ENCODE measurements around the gene TRIM26.
"Not testable (repeated sequence)": the region's sequence is repeated elsewhere in the genome, so short reads cannot be mapped to it uniquely, and the experiment has no call there.

Gene TRIM26

DNA sequence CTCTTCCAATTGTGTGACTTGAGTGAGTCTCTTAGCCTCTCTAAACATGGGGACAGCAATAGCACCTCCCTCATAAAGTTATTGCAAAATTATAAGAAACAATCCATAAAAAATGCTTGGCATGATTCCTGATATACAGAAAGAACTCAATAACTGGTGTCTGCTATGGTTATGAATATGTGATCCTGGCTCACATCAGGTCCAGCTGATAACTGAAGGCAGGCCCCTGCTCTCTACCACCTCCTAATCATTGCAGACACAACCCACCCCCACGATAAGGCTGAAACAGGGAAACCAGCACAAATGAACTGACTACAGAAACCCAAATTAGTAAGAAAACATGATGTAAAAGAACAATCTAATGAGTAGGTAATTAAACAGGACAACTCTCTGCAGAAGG lies 44.5 kb downstream of the TRIM26 start:
- Histone ChIP-seq H3K36me3 (ENCODE audit: insufficient read depth, low read length) (no peaks in the 10 kb centered on the region), H3K4me1 (ENCODE audit: insufficient read depth, low read length) (peaks cover 3% of the 10 kb centered on the region; the same call in 1 of the 2 replicates), H3K4me3 (ENCODE audit: low read length) (no peak overlapping the region), H3K27me3 (ENCODE audit: insufficient read depth, low read length) (peaks cover 54% of the 10 kb centered on the region), H3K27ac (ENCODE audit: low read depth, low read length) (no peak overlapping the region), H3K9ac (ENCODE audit: low read depth, low read length) (no peak overlapping the region), H3K9me3 (ENCODE audit: insufficient read depth, low read depth, low read length) (no peaks in the 10 kb centered on the region)
- WGBS = 80% methylated on average over 1 of the region's 1 CpG

DNA sequence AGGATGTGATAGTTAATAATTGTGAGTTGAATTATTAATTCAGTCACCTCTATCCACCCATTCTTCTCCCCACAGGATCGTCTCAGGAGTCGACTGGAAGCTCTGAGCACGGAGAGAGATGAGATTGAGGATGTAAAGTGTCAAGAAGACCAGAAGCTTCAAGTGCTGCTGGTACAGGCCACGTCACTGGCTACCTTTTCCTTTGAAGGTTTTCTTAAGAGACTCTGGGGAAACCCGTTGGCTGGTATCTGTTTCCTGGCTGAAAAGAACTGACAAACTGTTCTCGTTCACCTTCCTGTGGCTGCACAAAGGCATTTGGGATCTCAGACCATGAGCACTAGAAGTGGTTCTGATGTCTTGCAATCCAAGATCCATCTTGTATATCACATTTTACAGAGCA lies 46.1 kb downstream of the TRIM26 start:
- no peak overlapping the region for H3K9ac ChIP-seq (ENCODE audit: low read depth, low read length)
- H3K27ac ChIP-seq (ENCODE audit: low read depth, low read length) = no peak overlapping the region
- H3K27me3 ChIP-seq (ENCODE audit: insufficient read depth, low read length) = peaks cover 40% of the 10 kb centered on the region
- 84% methylated on average over 6 of the region's 6 CpGs for WGBS
- H3K9me3 ChIP-seq (ENCODE audit: insufficient read depth, low read depth, low read length) = no peaks in the 10 kb centered on the region
- no peaks in the 10 kb centered on the region for H3K36me3 ChIP-seq (ENCODE audit: insufficient read depth, low read length)
- no peak overlapping the region for H3K4me3 ChIP-seq (ENCODE audit: low read length)
- 0 out of 2 replicates have a peak, but pooled peaks cover 3% of the 10 kb centered on the region for H3K4me1 ChIP-seq (ENCODE audit: insufficient read depth, low read length)

DNA sequence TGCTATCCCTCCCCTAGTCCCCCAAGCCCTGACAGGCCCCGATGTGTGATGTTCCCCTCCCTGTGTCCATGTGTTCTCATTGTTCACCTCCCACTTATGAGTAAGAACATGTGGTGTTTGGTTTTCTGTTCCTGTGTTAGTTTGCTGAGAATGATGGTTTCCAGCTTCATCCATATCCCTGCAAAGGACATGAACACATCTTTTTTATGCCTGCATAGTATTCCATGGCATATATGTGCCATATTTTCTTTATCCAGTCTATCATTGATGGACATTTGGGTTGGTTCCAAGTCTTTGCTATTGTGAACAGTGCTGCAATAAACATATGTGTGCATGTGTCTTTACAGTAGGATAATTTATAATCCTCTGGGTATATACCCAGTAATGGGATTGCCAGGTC lies 48.0 kb downstream of the TRIM26 start:
- H3K9me3 ChIP-seq (ENCODE audit: insufficient read depth, low read depth, low read length); H3K27ac ChIP-seq (ENCODE audit: low read depth, low read length); H3K4me1 ChIP-seq (ENCODE audit: insufficient read depth, low read length); H3K9ac ChIP-seq (ENCODE audit: low read depth, low read length); H3K4me3 ChIP-seq (ENCODE audit: low read length); H3K36me3 ChIP-seq (ENCODE audit: insufficient read depth, low read length): not testable (repeated sequence)
- WGBS = 100% methylated on average over 1 of the region's 1 CpG
- H3K27me3 ChIP-seq (ENCODE audit: insufficient read depth, low read length) = peaks cover 21% of the 10 kb centered on the region

DNA sequence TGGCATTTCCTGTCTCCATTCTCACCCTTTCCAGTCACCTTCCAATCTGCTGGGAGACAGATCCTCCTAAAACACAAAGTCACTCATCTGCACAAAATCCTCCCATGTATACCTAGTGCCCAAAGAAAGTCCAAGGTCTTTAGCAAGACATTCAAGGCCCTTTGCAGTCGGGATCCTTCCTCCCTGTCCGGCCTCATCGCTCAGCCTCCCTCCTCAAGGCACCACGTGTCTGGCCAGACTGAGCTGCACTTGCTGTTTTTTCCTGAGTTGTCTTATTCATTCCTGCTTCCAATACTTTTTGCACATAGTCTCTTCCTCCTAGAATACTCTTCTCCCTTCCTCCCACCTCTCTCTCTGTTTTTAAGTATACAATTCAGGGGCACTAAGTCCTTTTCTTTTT lies 48.5 kb downstream of the TRIM26 start:
- Histone ChIP-seq H3K9ac (ENCODE audit: low read depth, low read length) (no peak overlapping the region), H3K9me3 (ENCODE audit: insufficient read depth, low read depth, low read length) (no peaks in the 10 kb centered on the region), H3K27ac (ENCODE audit: low read depth, low read length) (no peak overlapping the region), H3K36me3 (ENCODE audit: insufficient read depth, low read length) (no peaks in the 10 kb centered on the region), H3K4me3 (ENCODE audit: low read length) (no peak overlapping the region), H3K27me3 (ENCODE audit: insufficient read depth, low read length) (peaks cover 20% of the 10 kb centered on the region), H3K4me1 (ENCODE audit: insufficient read depth, low read length) (0 out of 2 replicates have a peak, but pooled peaks cover 2% of the 10 kb centered on the region)
- WGBS = 87% methylated on average over 4 of the region's 4 CpGs

DNA sequence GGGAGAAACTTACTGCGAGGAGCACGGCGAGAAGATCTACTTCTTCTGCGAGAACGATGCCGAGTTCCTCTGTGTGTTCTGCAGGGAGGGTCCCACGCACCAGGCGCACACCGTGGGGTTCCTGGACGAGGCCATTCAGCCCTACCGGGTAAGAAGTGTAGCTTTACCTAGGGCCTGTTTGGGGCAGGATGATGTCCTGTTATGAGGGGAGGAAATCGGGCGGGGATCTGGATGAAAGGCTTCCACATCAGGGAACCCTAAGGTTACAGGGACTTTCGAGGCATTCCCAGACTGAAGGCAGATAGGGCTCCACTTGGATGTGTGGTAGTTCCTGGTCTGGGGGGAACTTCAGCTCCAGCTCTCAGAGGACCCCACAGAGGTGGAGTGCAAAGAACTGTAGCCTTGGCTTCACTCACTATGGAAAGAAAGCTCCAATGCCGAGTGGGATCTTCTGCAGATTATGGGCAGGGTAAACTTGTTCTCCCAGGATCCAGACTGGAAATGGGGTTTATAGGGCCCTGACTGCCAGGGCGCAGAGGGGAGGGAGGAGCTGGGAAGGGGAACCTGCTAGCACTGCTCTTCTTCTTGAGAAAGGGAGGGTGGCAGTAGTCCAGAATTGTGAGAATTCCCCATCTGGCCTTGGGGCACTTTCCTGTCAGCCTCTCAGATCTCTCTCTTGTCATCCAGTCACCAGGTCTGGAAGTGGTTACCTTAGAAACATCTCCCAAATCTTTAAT lies 49.1 kb downstream of the TRIM26 start:
- H3K36me3 ChIP-seq (ENCODE audit: insufficient read depth, low read length) = no peaks in the 10 kb centered on the region
- no peaks in the 10 kb centered on the region for H3K4me1 ChIP-seq (ENCODE audit: insufficient read depth, low read length)
- H3K27me3 ChIP-seq (ENCODE audit: insufficient read depth, low read length) = peaks cover 23% of the 10 kb centered on the region
- no peak overlapping the region for H3K9ac ChIP-seq (ENCODE audit: low read depth, low read length)
- H3K9me3 ChIP-seq (ENCODE audit: insufficient read depth, low read depth, low read length) = no peaks in the 10 kb centered on the region
- H3K4me3 ChIP-seq (ENCODE audit: low read length) = no peak overlapping the region
- 93% methylated on average over 16 of the region's 16 CpGs for WGBS
- no peak overlapping the region for H3K27ac ChIP-seq (ENCODE audit: low read depth, low read length)

DNA sequence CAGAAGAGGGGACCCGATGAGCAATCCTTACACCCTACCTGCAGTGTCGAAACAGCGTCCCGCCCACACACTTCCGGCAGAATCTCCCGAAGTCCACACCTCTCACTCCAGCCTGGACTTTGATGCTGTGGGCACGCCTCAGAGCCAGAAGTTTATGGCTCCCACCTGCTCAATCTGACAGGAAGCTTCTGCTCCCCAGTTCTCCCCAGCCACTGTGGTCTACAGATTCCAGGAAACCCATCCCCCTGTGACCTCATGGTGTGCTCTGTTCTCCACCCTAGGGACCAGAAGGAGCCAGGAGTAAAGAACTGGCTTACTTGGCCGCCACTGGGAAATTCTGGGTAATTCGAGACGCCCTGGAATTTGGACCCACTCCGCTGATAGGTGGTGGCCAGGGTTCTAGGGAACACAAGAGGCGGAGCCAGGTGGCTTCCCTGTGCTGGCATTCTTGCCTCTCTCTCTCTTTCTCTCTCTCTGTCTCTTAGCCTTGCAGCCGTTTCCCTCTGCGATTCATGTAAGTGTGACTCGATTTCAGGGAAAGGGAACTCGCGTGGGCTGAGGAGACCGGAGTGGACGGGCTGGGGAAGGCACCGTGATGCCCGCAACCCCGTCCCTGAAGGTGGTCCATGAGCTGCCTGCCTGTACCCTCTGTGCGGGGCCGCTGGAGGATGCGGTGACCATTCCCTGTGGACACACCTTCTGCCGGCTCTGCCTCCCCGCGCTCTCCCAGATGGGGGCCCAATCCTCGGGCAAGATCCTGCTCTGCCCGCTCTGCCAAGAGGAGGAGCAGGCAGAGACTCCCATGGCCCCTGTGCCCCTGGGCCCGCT lies 49.9 kb downstream of the TRIM26 start, which contains the start of gene TRIM15:
TSS of gene TRIM15 (plus strand) at position 457 of the 828 bp plus-strand sequence. CDS start at position 596, 139 bp downstream.
- Histone ChIP-seq H3K4me1 (ENCODE audit: insufficient read depth, low read length) (no peaks in the 10 kb centered on the region), H3K27me3 (ENCODE audit: insufficient read depth, low read length) (peaks cover 25% of the 10 kb centered on the region), H3K4me3 (ENCODE audit: low read length) (no peak within 1 kb of the TSS), H3K36me3 (ENCODE audit: insufficient read depth, low read length) (no peaks in the 10 kb centered on the region), H3K9ac (ENCODE audit: low read depth, low read length) (no peak within 1 kb of the TSS), H3K27ac (ENCODE audit: low read depth, low read length) (no peak within 1 kb of the TSS), H3K9me3 (ENCODE audit: insufficient read depth, low read depth, low read length) (no peaks in the 10 kb centered on the region)
- WGBS = 88% methylated on average over 31 of the region's 31 CpGs

DNA sequence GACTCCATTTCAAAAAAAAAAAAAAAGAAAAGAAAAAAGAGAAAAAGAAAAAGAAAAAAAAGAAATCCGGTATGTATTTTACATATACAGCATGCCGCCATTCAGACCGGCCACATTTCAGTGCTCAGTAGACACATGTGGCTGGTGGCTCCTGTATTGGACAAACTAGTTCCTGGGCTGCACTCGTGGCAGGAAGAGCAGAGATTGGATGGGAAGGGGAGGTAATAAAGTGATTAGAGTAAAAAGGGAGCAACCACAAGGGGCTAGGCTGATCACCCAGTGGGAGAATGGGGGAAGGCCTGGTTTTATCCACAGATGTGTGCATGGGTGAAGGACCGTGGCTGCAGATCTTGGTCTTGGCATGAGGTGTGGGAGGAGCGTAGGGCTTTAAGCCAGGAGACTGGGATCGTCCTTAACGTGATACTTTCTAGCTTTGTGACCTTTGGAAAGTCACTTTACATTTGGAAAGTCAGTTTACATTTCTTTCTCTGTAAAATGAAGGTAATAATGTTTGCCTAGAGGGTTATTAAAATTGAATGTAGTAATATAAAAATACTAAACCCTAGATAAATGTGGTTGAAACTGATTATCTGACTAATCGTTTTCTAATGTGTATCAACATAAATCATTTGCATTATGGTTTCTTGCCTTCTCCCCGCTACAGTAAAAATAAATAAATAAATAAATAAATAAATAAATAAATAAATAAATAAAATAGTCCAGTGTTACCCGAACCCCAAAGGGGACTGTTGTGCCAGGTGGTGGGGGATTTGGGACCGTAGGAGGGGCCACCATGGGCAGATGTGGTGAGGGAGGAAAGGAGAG lies 50.7 kb downstream of the TRIM26 start:
- WGBS = 91% methylated on average over 10 of the region's 12 CpGs
- no peak overlapping the region for H3K4me3 ChIP-seq (ENCODE audit: low read length)
- H3K36me3 ChIP-seq (ENCODE audit: insufficient read depth, low read length) = no peaks in the 10 kb centered on the region
- H3K9ac ChIP-seq (ENCODE audit: low read depth, low read length) = no peak overlapping the region
- H3K27ac ChIP-seq (ENCODE audit: low read depth, low read length) = no peak overlapping the region
- no peaks in the 10 kb centered on the region for H3K9me3 ChIP-seq (ENCODE audit: insufficient read depth, low read depth, low read length)
- peaks cover 20% of the 10 kb centered on the region for H3K27me3 ChIP-seq (ENCODE audit: insufficient read depth, low read length)
- no peaks in the 10 kb centered on the region for H3K4me1 ChIP-seq (ENCODE audit: insufficient read depth, low read length)

DNA sequence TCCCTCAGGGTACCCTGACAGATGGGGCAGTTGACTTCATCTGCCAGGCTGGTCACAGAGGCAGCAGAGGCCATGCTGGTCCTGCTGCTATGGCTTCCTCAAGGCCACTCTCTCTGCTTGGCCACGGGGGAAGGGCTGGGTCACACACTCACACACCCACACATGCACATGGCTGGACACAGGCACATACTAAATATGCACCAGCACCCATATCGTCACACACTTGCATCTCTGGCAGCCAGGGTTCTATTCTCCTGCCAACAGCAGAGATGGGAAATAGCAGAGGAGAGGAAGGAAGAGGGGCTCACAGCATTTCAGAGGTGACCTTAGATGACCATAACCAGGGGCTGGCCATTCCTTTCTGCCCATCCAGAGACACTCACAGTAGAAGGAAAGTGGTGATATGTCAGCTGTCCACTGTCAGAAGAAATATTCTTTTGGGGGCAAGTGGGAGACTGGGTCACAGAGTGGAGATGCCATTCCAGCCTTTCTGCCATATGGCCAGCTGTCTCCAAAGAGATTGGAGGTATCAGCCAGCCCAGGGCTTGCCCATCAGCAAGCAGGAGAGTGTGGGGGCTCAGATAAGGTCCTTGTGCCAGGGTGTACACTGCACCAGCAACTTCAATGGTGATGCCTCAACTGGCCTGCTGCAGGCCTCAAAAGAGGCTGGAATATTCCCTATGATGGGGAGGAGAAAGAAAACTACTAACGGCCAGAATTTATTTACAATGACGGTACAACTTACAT lies 52.2 kb downstream of the TRIM26 start, which contains the start of gene TRIM10:
TSS of gene TRIM10 (minus strand) at position 427 of the 747 bp plus-strand sequence. CDS start at position 74, 353 bp downstream.
- H3K27ac ChIP-seq (ENCODE audit: low read depth, low read length) = no peak within 1 kb of the TSS
- peaks cover 13% of the 10 kb centered on the region for H3K27me3 ChIP-seq (ENCODE audit: insufficient read depth, low read length)
- H3K36me3 ChIP-seq (ENCODE audit: insufficient read depth, low read length) = no peaks in the 10 kb centered on the region
- no peaks in the 10 kb centered on the region for H3K9me3 ChIP-seq (ENCODE audit: insufficient read depth, low read depth, low read length)
- H3K4me1 ChIP-seq (ENCODE audit: insufficient read depth, low read length) = no peaks in the 10 kb centered on the region
- H3K4me3 ChIP-seq (ENCODE audit: low read length) = no peak within 1 kb of the TSS
- WGBS = 71% methylated on average over 3 of the region's 4 CpGs
- no peak within 1 kb of the TSS for H3K9ac ChIP-seq (ENCODE audit: low read depth, low read length)

DNA sequence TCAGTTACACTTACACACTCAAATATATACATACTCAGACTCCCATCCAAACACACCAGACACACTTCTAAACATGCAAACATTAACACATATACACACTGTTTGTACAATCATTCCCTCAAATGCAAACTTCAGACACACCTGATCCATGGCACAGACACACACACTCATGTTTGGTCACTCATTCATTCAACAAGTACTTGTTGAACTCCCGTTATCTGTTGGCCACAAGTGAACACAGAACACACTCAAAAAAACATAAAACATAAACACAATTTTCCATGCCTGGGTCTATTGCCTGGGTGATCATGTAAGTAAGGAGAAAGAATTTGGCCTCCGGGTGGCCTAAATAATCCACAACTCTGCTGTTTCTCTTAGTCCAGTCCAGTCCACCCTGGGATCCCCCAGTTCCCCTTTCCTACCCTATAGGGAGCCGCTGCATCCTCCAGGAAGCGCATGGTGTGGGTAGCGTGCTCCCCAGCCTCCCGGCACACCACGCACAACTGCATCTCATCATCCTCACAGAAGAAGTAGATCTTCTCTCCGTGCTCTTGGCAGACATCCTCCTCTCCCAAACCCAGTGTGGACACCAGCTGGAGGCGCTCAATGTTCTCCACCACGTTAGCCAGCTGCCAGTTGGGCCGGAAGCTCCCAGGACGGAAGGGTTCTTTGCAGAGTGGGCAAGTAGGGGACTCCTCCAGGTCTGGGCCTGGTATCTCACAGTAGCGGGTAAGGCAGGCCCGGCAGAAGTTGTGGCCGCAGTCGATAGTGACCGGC lies 53.0 kb downstream of the TRIM26 start:
- Histone ChIP-seq H3K9me3 (ENCODE audit: insufficient read depth, low read depth, low read length) (no peaks in the 10 kb centered on the region), H3K4me3 (ENCODE audit: low read length) (no peak overlapping the region), H3K9ac (ENCODE audit: low read depth, low read length) (no peak overlapping the region), H3K27ac (ENCODE audit: low read depth, low read length) (no peak overlapping the region), H3K4me1 (ENCODE audit: insufficient read depth, low read length) (no peaks in the 10 kb centered on the region), H3K27me3 (ENCODE audit: insufficient read depth, low read length) (peaks cover 13% of the 10 kb centered on the region), H3K36me3 (ENCODE audit: insufficient read depth, low read length) (no peaks in the 10 kb centered on the region)
- WGBS = 91% methylated on average over 17 of the region's 17 CpGs

Measured in HUES64 (cell line).